NT2/D1 (cell line): ENCODE results near the gene TNFAIP8.

Source experiments
- SUZ12 ChIP-seq: IDR thresholded peaks from 2 replicates; pipeline ENCODE4 v1.6.1; 2011; ENCODE audit not compliant: insufficient read length, insufficient read depth; ENCODE audit errors: extremely low read depth
- YY1 ChIP-seq: IDR thresholded peaks from 2 replicates; pipeline ENCODE4 v1.6.1; 2011; ENCODE audit not compliant: insufficient read length, insufficient read depth

DNA sequence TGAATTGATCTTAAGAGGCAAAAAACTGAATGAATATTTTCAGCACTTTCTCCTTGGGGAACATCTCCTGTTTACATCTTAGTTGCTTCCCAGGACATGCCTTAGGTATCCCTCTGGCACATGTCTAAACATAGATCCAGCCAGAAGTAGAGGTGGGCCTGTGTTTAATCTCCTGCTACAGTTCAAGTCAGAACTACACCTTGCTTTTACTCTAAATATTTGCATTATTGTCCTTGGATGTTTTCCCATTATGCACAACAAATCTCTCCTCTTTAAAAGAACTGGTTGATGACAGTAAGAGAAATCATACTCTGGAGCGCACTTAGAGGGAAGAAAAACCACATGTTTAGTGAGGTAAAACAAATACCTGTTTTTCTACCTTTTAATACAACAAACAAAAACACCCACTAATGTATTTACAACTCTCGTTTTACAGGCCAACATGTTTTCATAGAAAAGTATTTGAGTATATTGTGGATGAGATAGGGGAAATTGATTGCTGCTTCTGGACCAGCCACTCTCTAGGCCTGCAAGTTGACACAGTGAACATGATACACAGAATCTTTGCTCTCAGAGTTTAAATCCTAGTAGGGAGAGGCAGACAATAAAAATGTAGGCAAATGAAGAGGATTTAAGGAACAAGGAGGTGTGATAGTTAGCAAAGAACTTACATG lies 32.3 kb downstream of the TNFAIP8 start:
- TF ChIP-seq YY1 = no peak
- TF ChIP-seq SUZ12 = no peak
